Fibroblast of lung (primary cell): ENCODE measurements around the gene PSMD13. TPM values are rescaled to one million over a fixed set of nuclear protein-coding genes. Genes with fewer than 3 reads are reported as not detected.
"Not testable (repeated sequence)": the region's sequence is repeated elsewhere in the genome, so short reads cannot be mapped to it uniquely, and the experiment has no call there.

Source experiments
- DNase-seq, 2 donors: peaks; one replicate each; pipeline versions ENCODE4 v3.0.0 to v3.0.0-alpha.2; 2010; ENCODE audit warnings: low read depth in 2 of 2
- H2AFZ ChIP-seq: 2 replicates; pipeline ENCODE4 v1.5.1; 2012; ENCODE audit warnings: low read length, control low read depth, inconsistent platforms
- H3K27ac ChIP-seq: 2 replicates; pipeline ENCODE4 v1.5.1; 2011; ENCODE audit warnings: low read length, control low read depth; ENCODE audit not compliant: insufficient read depth
- H3K27me3 ChIP-seq: 2 replicates; pipeline ENCODE4 v1.5.1; 2011; ENCODE audit warnings: mild to moderate bottlenecking, low read length; ENCODE audit not compliant: control insufficient read depth, insufficient read depth
- H3K36me3 ChIP-seq: 2 replicates; pipeline ENCODE4 v1.5.1; 2011; ENCODE audit warnings: low read length; ENCODE audit not compliant: control insufficient read depth, insufficient read depth
- H3K4me1 ChIP-seq: 2 replicates; pipeline ENCODE4 v1.5.1; 2011; ENCODE audit warnings: low read length; ENCODE audit not compliant: control insufficient read depth, insufficient read depth; ENCODE audit errors: extremely low read depth
- H3K4me2 ChIP-seq: 2 replicates; pipeline ENCODE4 v1.5.1; 2011; ENCODE audit warnings: low read length, control low read depth; ENCODE audit not compliant: insufficient read depth; ENCODE audit errors: extremely low read depth
- H3K4me3 ChIP-seq, 4 experiments: fragments of 200-600 bp in 1 of 4; sonication (generic) in 1 of 4; replicated peaks in 1 of 4; 2 replicates each; pipeline ENCODE4 v1.5.1; 2011 to 2016; ENCODE audit warnings: low read length in 4 of 4, low read depth in 3 of 4, mild to moderate bottlenecking in 3 of 4, control low read depth in 2 of 4, inconsistent platforms in 1 of 4, mixed read lengths in 1 of 4; ENCODE audit not compliant: insufficient read depth in 1 of 4; ENCODE audit errors: control extremely low read depth in 1 of 4
- H3K79me2 ChIP-seq: 2 replicates; pipeline ENCODE4 v1.5.1; 2012; ENCODE audit warnings: mild to moderate bottlenecking, low read length, inconsistent platforms; ENCODE audit not compliant: control insufficient read depth, insufficient read depth
- H3K9ac ChIP-seq: 2 replicates; pipeline ENCODE4 v1.5.1; 2011; ENCODE audit warnings: mild to moderate bottlenecking, low read length, control low read depth; ENCODE audit not compliant: insufficient read depth
- H3K9me3 ChIP-seq: 2 replicates; pipeline ENCODE4 v1.5.1; 2012; ENCODE audit warnings: low read depth, low read length; ENCODE audit not compliant: control insufficient read depth, insufficient read depth
- H4K20me1 ChIP-seq: 2 replicates; pipeline ENCODE4 v1.5.1; 2011; ENCODE audit warnings: low read length; ENCODE audit not compliant: control insufficient read depth, insufficient read depth; ENCODE audit errors: extremely low read depth
- CTCF ChIP-seq, 2 donors: IDR thresholded peaks in 1 of 2; conservative IDR thresholded peaks in 1 of 2; 1 replicate in 1 of 2; 2 replicates in 1 of 2; pipeline ENCODE4 v1.5.1; 2011 to 2012; ENCODE audit warnings: low read length in 2 of 2, control low read depth in 1 of 2, inconsistent platforms in 1 of 2, low read depth in 1 of 2, mild to moderate bottlenecking in 1 of 2
- EZH2 ChIP-seq: IDR thresholded peaks from 2 replicates; pipeline ENCODE4 v1.5.1; 2012; ENCODE audit warnings: low read length, control low read depth, mild to moderate bottlenecking; ENCODE audit errors: missing control alignments
- polyA plus RNA-seq, 2 donors: library from polyadenylated mRNA; depleted of rRNA in 1 of 2; stranded (reverse) in 1 of 2; unstranded in 1 of 2; fragments of >200 nt; gene quantifications; 2 replicates each; pipeline ENCODE4 v1.2.1, GENCODE V29; 2011 to 2012; ENCODE audit warnings: missing spikeins in 1 of 2
- total RNA-seq: library from RNA; depleted of rRNA; stranded (reverse); fragments of >200 nt; gene quantifications from 2 replicates; pipeline ENCODE4 v1.2.1, GENCODE V29; 2014

Gene PSMD13
- total and polyA plus RNA-seq, 2 donors (not counting 1 experiment from before 2014, with no cell fraction given) = 106 to 147 TPM

DNA sequence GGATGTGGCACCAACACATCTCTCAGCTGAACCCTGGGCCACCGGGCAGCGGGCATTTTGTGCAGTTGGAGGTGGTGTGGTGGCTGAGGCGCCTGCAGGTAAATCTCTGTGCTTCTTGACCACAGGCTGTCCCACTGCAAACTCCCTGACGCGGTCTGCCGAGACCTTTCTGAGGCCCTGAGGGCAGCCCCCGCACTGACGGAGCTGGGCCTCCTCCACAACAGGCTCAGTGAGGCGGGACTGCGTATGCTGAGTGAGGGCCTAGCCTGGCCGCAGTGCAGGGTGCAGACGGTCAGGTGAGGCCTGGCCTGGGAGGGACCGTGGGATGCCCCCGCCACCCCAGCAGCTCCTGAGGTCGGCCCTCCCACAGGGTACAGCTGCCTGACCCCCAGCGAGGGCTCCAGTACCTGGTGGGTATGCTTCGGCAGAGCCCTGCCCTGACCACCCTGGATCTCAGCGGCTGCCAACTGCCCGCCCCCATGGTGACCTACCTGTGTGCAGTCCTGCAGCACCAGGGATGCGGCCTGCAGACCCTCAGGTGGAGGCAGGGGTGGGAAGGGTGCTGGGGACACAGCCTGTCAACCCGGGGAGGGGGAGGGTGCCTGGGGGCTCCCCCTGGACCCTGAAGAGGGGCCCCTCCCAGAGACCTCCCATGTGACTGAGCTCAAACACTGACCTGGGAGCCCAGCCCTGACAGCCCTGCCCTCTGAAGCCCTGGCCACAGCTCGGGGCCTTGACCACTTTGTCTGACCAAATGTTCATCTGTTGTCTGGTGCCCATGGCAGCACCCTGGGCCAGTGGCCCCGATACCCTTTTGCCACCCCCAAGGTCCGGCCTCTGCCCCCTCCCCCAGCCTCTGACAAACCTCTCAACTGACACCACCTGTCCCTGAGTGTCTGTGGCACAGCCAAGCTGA is 47.6 kb downstream of the PSMD13 start:
- Histone ChIP-seq H3K4me1 (no peaks in the 10 kb centered on the region), H3K79me2 (no peaks in the 10 kb centered on the region), H3K27ac (no peak overlapping the region), H3K27me3 (peaks cover 40% of the 10 kb centered on the region), H4K20me1 (no peaks in the 10 kb centered on the region), H3K9ac (no peak overlapping the region), H2AFZ (no peak overlapping the region), H3K4me3 (no peak overlapping the region), H3K9me3 (no peaks in the 10 kb centered on the region), H3K36me3 (no peaks in the 10 kb centered on the region), H3K4me2 (no peak overlapping the region)
- TF ChIP-seq EZH2 (no peak), CTCF (conservative IDR thresholded peaks at IDR 0.05 in 1 of 2, IDR thresholded peaks at IDR 0.05 in 1 of 2; ENCODE audit: low read depth in 1 of 2, low read length in 2 of 2) (no peak)
- no peak for DNase-seq

DNA sequence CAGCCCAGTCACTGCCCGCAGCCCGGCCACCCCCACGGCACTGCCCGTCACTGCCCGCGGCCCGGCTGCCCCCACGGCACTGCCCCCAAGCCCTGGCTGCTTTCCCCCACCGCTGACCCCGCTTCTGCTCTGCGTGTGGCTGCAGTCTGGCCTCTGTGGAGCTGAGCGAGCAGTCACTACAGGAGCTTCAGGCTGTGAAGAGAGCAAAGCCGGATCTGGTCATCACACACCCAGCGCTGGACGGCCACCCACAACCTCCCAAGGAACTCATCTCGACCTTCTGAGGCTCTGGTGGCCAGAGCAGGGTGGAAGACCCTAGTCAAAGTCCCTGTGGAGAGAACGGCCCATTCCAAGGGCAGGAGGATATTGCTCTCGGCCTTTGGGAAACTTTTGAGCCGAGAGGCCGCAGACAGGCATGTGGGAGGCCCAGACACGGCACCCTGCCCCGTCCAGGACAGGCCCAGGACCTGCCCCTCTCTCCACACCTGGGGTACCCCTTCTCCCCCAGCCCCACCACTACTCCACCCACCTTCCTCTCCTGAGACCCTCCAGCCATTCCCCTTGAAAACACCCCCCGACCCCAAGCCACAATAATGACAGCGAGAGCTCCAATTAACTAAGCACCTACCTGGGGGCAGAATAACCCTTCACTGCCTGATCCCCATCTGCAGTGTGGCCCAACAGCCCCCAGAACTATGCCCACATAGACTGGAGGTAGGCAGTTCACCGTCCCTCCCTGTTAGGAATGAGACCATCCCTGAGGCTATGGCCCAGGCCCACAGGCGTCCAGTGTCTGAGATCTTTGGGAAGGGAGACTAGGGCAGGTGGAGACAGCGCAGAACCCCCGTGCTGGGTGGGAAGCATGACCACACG is 48.5 kb downstream of the PSMD13 start:
- Histone ChIP-seq H3K4me1 (no peaks in the 10 kb centered on the region), H3K9ac (no peak overlapping the region), H3K27me3 (peaks cover 31% of the 10 kb centered on the region), H3K4me2 (no peak overlapping the region), H2AFZ (no peak overlapping the region), H3K79me2 (no peaks in the 10 kb centered on the region), H4K20me1 (no peaks in the 10 kb centered on the region), H3K4me3 (no peak overlapping the region), H3K27ac (no peak overlapping the region), H3K36me3 (no peaks in the 10 kb centered on the region), H3K9me3 (no peaks in the 10 kb centered on the region)
- TF ChIP-seq CTCF (conservative IDR thresholded peaks at IDR 0.05 in 1 of 2, IDR thresholded peaks at IDR 0.05 in 1 of 2; ENCODE audit: low read depth in 1 of 2, low read length in 2 of 2) = no peak
- no peak for TF ChIP-seq EZH2
- DNase-seq = no peak

DNA sequence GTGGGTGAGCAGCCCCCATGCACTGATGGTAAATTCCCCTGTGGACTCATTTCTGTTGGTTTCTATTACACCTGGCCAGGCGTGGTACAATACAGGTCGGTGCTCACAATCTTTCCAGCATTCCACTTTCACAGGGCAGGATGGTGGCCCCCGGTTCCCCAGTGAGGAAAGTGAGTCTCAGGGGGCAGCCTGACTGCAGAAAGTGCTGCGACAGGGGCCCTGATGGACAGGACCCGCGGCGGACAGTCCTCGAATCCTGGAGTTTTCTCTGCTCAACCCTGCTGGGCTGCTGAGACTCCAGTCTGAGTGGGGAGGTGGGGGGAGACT is 49.1 kb downstream of the PSMD13 start:
- H4K20me1 ChIP-seq = no peaks in the 10 kb centered on the region
- H3K36me3 ChIP-seq = no peaks in the 10 kb centered on the region
- no peaks in the 10 kb centered on the region for H3K79me2 ChIP-seq
- H3K27ac ChIP-seq = no peak overlapping the region
- H3K4me3 ChIP-seq = no peak overlapping the region
- H2AFZ ChIP-seq = no peak overlapping the region
- no peaks in the 10 kb centered on the region for H3K9me3 ChIP-seq
- no peak overlapping the region for H3K9ac ChIP-seq
- no peaks in the 10 kb centered on the region for H3K4me1 ChIP-seq
- no peak overlapping the region for H3K4me2 ChIP-seq
- peaks cover 25% of the 10 kb centered on the region for H3K27me3 ChIP-seq
- DNase-seq = no peak
- TF ChIP-seq CTCF (conservative IDR thresholded peaks at IDR 0.05 in 1 of 2, IDR thresholded peaks at IDR 0.05 in 1 of 2; ENCODE audit: low read depth in 1 of 2, low read length in 2 of 2) = no peak
- no peak for TF ChIP-seq EZH2

- not testable (repeated sequence) for H3K79me2 ChIP-seq, H3K9ac ChIP-seq, H3K4me1 ChIP-seq, H3K4me2 ChIP-seq, H3K27ac ChIP-seq, H2AFZ ChIP-seq, H3K36me3 ChIP-seq, H3K4me3 ChIP-seq, DNase-seq, H4K20me1 ChIP-seq, H3K9me3 ChIP-seq
- peaks cover 12% of the 10 kb centered on the region for H3K27me3 ChIP-seq
These were observed 50.4 kb downstream of the PSMD13 start for GRCh38 chr11:286977-287820.
